Liver (tissue), 9 donors: ENCODE data around the gene ANKFN1. TPM values are rescaled to one million over a fixed set of nuclear protein-coding genes. Genes with fewer than 3 reads are reported as not detected.

ENCODE experiments used
- DNase-seq: peaks from one replicate; pipeline ENCODE4 v3.0.0-alpha.2; 2017; ENCODE audit warnings: low spot score
- H3K27ac ChIP-seq, 2 donors: one replicate each; pipeline ENCODE4 v1.7.0; 2013; ENCODE audit warnings: inconsistent platforms in 2 of 2, low read length in 2 of 2, control low read depth in 1 of 2, low read depth in 1 of 2, mild to moderate bottlenecking in 1 of 2
- H3K27me3 ChIP-seq, 4 donors: one replicate each; pipeline versions ENCODE4 v1.6.1 to v1.7.0; 2013; ENCODE audit warnings: low read length in 3 of 4, inconsistent platforms in 1 of 4, mild to moderate bottlenecking in 1 of 4, moderate library complexity in 1 of 4; ENCODE audit not compliant: control insufficient read depth in 4 of 4, insufficient read depth in 4 of 4
- H3K36me3 ChIP-seq, 4 donors: one replicate each; pipeline versions ENCODE4 v1.6.1 to v1.7.0; 2013; ENCODE audit warnings: low read length in 3 of 4, mild to moderate bottlenecking in 3 of 4, low read depth in 1 of 4, moderate library complexity in 1 of 4; ENCODE audit not compliant: control insufficient read depth in 4 of 4, insufficient read depth in 3 of 4
- H3K4me1 ChIP-seq, 4 donors: one replicate each; pipeline versions ENCODE4 v1.6.1 to v1.7.0; 2013; ENCODE audit warnings: low read length in 3 of 4, mild to moderate bottlenecking in 3 of 4, moderate library complexity in 1 of 4; ENCODE audit not compliant: control insufficient read depth in 4 of 4, insufficient read depth in 4 of 4
- H3K4me3 ChIP-seq, 3 donors: one replicate each; pipeline versions ENCODE4 v1.6.1 to v1.7.0; 2013; ENCODE audit warnings: low read length in 3 of 3, control low read depth in 1 of 3, low read depth in 1 of 3, mild to moderate bottlenecking in 1 of 3
- H3K9ac ChIP-seq, 2 donors: one replicate each; pipeline ENCODE4 v1.7.0; 2013; ENCODE audit warnings: low read length in 2 of 2, mild to moderate bottlenecking in 2 of 2, moderate library complexity in 2 of 2, control low read depth in 1 of 2, low read depth in 1 of 2
- H3K9me3 ChIP-seq, 4 donors: one replicate each; pipeline versions ENCODE4 v1.6.1 to v1.7.0; 2013; ENCODE audit warnings: low read length in 3 of 4; ENCODE audit not compliant: control insufficient read depth in 4 of 4
- ATF3 ChIP-seq: IDR thresholded peaks from 2 replicates; pipeline ENCODE4 v1.6.1; 2016; ENCODE audit warnings: antibody characterized with exemption
- CTCF ChIP-seq: fragments of 150-350 bp; IDR thresholded peaks from 2 replicates; pipeline ENCODE4 v1.5.1; 2017; ENCODE audit warnings: improper control_type of control experiment, low read depth, low read length; ENCODE audit not compliant: missing input control
- EGR1 ChIP-seq, 2 donors: IDR thresholded peaks; 2 replicates each; pipeline ENCODE4 v1.6.1; 2016 to 2018; ENCODE audit warnings: antibody characterized with exemption in 2 of 2, low read depth in 2 of 2
- FOXA1 ChIP-seq: IDR thresholded peaks from 2 replicates; pipeline ENCODE4 v1.6.1; 2016; ENCODE audit warnings: antibody characterized with exemption
- FOXA2 ChIP-seq: IDR thresholded peaks from 2 replicates; pipeline ENCODE4 v1.6.1; 2016; ENCODE audit warnings: antibody characterized with exemption
- GABPA ChIP-seq, 2 donors: IDR thresholded peaks in 1 of 2; conservative IDR thresholded peaks in 1 of 2; 2 replicates each; pipeline ENCODE4 v1.6.1; 2016; ENCODE audit warnings: antibody characterized with exemption in 2 of 2, mild to moderate bottlenecking in 1 of 2, moderate library complexity in 1 of 2
- HNF4A ChIP-seq, 2 donors: conservative IDR thresholded peaks; 2 replicates each; pipeline ENCODE4 v1.6.1; 2016; ENCODE audit warnings: antibody characterized with exemption in 2 of 2, mild to moderate bottlenecking in 2 of 2
- HNF4G ChIP-seq: IDR thresholded peaks from 2 replicates; pipeline ENCODE4 v1.6.1; 2016; ENCODE audit warnings: antibody characterized with exemption
- JUND ChIP-seq, 2 donors: IDR thresholded peaks; 2 replicates each; pipeline ENCODE4 v1.6.1; 2016; ENCODE audit warnings: antibody characterized with exemption in 2 of 2
- NR2F2 ChIP-seq: IDR thresholded peaks from 2 replicates; pipeline ENCODE4 v1.6.1; 2016; ENCODE audit warnings: antibody characterized with exemption
- RAD21 ChIP-seq, 2 donors: IDR thresholded peaks; 2 replicates each; pipeline ENCODE4 v1.6.1; 2016; ENCODE audit warnings: antibody characterized with exemption in 2 of 2, mild to moderate bottlenecking in 2 of 2
- REST ChIP-seq: IDR thresholded peaks from 2 replicates; pipeline ENCODE4 v1.6.1; 2016; ENCODE audit warnings: antibody characterized with exemption, mild to moderate bottlenecking
- RXRA ChIP-seq, 2 donors: IDR thresholded peaks; 2 replicates each; pipeline ENCODE4 v1.6.1; 2017 to 2018; ENCODE audit warnings: antibody characterized with exemption in 2 of 2, mild to moderate bottlenecking in 1 of 2
- SP1 ChIP-seq: IDR thresholded peaks from 2 replicates; pipeline ENCODE4 v1.6.1; 2018; ENCODE audit warnings: antibody characterized with exemption, mild to moderate bottlenecking
- TAF1 ChIP-seq: conservative IDR thresholded peaks from 2 replicates; pipeline ENCODE4 v1.6.1; 2016; ENCODE audit warnings: antibody characterized with exemption, mild to moderate bottlenecking
- YY1 ChIP-seq: IDR thresholded peaks from 2 replicates; pipeline ENCODE4 v1.6.1; 2016; ENCODE audit warnings: antibody characterized with exemption, mild to moderate bottlenecking
- ZBTB33 ChIP-seq: IDR thresholded peaks from 2 replicates; pipeline ENCODE4 v1.6.1; 2016; ENCODE audit warnings: antibody characterized with exemption
- WGBS: extraction: QIAGEN DNeasy Blood & Tissue Kit; methylation state at CpG from one replicate; pipeline ENCODE4 v1.1.7; 2013; 5-methylcytosine and 5-hydroxymethylcytosine counted together
- polyA plus RNA-seq, 2 donors: library from polyadenylated mRNA; stranded (reverse) in 1 of 2; unstranded in 1 of 2; fragments of 200-250 nt in 1 of 2; fragments of >200 nt in 1 of 2; fragmentation: Nextera tagmentation in 1 of 2; extraction: Ambion mirVana in 1 of 2; gene quantifications; one replicate each; pipeline versions ENCODE4 v1.2.1 to v1.2.3, GENCODE V29; 2013 to 2015
- total RNA-seq, 2 donors: library from RNA; depleted of rRNA; stranded (reverse); fragments of >200 nt; gene quantifications; one replicate each; pipeline ENCODE4 v1.2.3, GENCODE V29; 2014
- TF ChIP-seq, protein P1 (sequence below): IDR thresholded peaks from 2 replicates; pipeline ENCODE4 v1.6.1; 2016; ENCODE audit warnings: antibody characterized with exemption
- donor health status: healthy.
- donor health status: healthy.
- donor health status: healthy.
- donor health status: healthy.
- donor health status: healthy.

The ANKFN1 gene
- total and polyA plus RNA-seq, 4 donors = not detected

DNA sequence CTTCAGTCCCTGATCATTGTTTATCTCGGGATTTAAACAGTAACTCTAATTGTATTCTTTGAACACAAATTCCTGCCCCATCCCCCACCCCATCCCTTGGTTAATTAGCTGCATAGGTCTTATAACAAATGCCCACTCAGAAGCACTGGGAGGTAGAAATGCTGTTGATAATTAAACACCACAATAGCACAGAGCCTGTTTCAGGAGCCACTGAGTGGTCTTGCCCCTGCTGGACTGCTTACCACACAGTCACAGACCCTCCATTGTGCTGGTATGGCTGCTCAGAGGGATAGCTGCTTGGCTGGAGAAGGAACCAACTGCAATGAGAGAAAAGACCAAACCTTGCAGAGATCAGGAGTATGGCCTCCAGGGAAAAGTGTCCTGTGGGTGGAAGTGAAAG lies 214.1 kb downstream of the ANKFN1 start:
- H3K4me1 ChIP-seq = no peaks in the 10 kb centered on the region
- H3K27ac ChIP-seq = no peak overlapping the region
- H3K9me3 ChIP-seq = no peaks in the 10 kb centered on the region
- WGBS = 33% methylated on average over 1 of the region's 1 CpG
- TF ChIP-seq HNF4A (conservative IDR thresholded peaks at IDR 0.05) (no peak), ZBTB33 (no peak), JUND (IDR thresholded peaks at IDR 0.05) (no peak), SP1 (no peak), RAD21 (IDR thresholded peaks at IDR 0.05) (no peak), EGR1 (IDR thresholded peaks at IDR 0.05; ENCODE audit: low read depth in 2 of 2) (no peak), FOXA1 (no peak), NR2F2 (no peak), HNF4G (no peak), RXRA (IDR thresholded peaks at IDR 0.05) (no peak), FOXA2 (no peak), GABPA (IDR thresholded peaks at IDR 0.05 in 1 of 2, conservative IDR thresholded peaks at IDR 0.05 in 1 of 2) (no peak), YY1 (no peak), ATF3 (no peak), CTCF (no peak), TAF1 (no peak), REST (no peak)
- TF ChIP-seq, protein P1, sequence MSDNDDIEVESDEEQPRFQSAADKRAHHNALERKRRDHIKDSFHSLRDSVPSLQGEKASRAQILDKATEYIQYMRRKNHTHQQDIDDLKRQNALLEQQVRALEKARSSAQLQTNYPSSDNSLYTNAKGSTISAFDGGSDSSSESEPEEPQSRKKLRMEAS = no peak
- no peaks in the 10 kb centered on the region for H3K36me3 ChIP-seq
- no peaks in the 10 kb centered on the region for H3K27me3 ChIP-seq
- H3K9ac ChIP-seq = no peak overlapping the region
- DNase-seq = no peak
- no peak overlapping the region for H3K4me3 ChIP-seq
